Vagina (tissue), 2 donors: ENCODE results near the gene B4GALT5.

Source experiments
- POLR2A ChIP-seq, 2 donors: fragments of 450-650 bp; IDR thresholded peaks; one replicate each; pipeline ENCODE4 v1.6.1; 2017; ENCODE audit warnings: antibody characterized with exemption in 2 of 2, mild to moderate bottlenecking in 2 of 2, moderate library complexity in 2 of 2
- POLR2AphosphoS5 ChIP-seq, 2 donors: sonication (generic); formaldehyde crosslinking; IDR thresholded peaks; one replicate each; pipeline ENCODE4 v1.9.0; 2017; ENCODE audit warnings: antibody characterized with exemption in 2 of 2, mild to moderate bottlenecking in 2 of 2, low read depth in 1 of 2; ENCODE audit not compliant: insufficient read depth in 1 of 2
- TF ChIP-seq, protein P1 (sequence below), 3 experiments: fragments of 450-650 bp in 2 of 3; fragments of 200-600 bp in 1 of 3; sonication (generic) in 1 of 3; IDR thresholded peaks; one replicate each; pipeline ENCODE4 v1.5.1; 2017 to 2019; ENCODE audit warnings: antibody characterized with exemption in 3 of 3, mild to moderate bottlenecking in 2 of 3, moderate library complexity in 2 of 3

DNA sequence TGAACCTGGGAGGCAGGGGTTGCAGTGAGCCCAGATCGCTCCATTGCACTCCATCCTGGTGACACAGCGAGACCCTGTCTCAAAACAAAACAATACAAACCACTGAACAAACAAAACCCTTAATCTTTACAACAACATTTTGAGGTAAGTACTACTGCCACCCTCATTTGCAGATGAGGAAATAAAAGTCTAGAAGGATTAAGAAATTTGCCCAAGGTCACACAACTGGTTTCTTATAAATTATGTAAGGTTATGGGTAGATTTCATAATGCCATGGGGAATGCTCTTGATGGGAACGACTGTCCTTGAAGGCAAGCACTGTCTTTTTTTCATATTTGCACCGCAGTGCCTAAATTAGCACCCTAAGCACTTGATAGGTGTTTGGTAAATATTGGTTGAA, 13.8 kb upstream of the B4GALT5 start:
- TF ChIP-seq, protein P1, sequence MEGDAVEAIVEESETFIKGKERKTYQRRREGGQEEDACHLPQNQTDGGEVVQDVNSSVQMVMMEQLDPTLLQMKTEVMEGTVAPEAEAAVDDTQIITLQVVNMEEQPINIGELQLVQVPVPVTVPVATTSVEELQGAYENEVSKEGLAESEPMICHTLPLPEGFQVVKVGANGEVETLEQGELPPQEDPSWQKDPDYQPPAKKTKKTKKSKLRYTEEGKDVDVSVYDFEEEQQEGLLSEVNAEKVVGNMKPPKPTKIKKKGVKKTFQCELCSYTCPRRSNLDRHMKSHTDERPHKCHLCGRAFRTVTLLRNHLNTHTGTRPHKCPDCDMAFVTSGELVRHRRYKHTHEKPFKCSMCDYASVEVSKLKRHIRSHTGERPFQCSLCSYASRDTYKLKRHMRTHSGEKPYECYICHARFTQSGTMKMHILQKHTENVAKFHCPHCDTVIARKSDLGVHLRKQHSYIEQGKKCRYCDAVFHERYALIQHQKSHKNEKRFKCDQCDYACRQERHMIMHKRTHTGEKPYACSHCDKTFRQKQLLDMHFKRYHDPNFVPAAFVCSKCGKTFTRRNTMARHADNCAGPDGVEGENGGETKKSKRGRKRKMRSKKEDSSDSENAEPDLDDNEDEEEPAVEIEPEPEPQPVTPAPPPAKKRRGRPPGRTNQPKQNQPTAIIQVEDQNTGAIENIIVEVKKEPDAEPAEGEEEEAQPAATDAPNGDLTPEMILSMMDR (IDR thresholded peaks at IDR 0.05) = no peak
- TF ChIP-seq POLR2AphosphoS5 (IDR thresholded peaks at IDR 0.05; ENCODE audit: insufficient read depth in 1 of 2, low read depth in 1 of 2) = no peak
- no peak for TF ChIP-seq POLR2A (IDR thresholded peaks at IDR 0.05)
